ENCODE measurements around the gene C2CD2.

C2CD2 gene

DNA sequence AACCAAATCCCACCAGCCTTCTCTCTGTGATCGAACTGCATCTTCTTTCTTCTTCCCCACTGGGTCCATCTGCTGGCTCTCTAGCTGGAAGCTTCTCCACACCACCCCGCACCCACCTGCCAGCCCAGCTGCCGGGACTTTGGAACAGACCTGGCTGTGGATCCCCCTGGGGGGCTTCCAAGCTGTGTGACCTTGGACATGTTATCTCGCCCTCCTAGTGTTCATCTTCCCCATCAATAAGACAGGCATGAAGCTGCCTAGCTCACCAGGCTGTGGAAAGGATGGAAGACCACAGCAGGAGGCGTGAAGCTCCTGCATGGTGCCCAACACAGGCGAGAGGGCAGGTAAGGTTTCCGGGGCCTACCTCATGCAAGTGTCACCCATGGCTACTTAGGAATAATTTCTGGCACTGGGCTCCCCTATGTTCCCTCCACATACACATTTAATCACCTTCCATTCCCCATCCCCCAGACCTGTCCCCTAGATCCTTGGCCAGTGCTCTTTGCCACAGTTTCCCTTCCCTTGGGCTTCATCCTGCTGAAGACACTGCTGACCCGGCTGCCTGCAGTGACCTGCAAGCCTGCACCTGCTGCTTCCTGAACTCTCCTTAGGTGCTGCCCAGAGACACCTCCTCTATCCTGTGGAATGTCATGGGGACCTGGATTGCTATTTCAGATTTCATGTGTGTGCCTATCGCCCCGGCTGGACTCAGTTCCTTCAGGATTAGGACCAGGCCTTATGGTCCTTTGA, 13.2 kb upstream of the C2CD2 start:
- TF ChIP-seq, protein P1, sequence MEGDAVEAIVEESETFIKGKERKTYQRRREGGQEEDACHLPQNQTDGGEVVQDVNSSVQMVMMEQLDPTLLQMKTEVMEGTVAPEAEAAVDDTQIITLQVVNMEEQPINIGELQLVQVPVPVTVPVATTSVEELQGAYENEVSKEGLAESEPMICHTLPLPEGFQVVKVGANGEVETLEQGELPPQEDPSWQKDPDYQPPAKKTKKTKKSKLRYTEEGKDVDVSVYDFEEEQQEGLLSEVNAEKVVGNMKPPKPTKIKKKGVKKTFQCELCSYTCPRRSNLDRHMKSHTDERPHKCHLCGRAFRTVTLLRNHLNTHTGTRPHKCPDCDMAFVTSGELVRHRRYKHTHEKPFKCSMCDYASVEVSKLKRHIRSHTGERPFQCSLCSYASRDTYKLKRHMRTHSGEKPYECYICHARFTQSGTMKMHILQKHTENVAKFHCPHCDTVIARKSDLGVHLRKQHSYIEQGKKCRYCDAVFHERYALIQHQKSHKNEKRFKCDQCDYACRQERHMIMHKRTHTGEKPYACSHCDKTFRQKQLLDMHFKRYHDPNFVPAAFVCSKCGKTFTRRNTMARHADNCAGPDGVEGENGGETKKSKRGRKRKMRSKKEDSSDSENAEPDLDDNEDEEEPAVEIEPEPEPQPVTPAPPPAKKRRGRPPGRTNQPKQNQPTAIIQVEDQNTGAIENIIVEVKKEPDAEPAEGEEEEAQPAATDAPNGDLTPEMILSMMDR (IDR thresholded peaks at IDR 0.05): no peak

DNA sequence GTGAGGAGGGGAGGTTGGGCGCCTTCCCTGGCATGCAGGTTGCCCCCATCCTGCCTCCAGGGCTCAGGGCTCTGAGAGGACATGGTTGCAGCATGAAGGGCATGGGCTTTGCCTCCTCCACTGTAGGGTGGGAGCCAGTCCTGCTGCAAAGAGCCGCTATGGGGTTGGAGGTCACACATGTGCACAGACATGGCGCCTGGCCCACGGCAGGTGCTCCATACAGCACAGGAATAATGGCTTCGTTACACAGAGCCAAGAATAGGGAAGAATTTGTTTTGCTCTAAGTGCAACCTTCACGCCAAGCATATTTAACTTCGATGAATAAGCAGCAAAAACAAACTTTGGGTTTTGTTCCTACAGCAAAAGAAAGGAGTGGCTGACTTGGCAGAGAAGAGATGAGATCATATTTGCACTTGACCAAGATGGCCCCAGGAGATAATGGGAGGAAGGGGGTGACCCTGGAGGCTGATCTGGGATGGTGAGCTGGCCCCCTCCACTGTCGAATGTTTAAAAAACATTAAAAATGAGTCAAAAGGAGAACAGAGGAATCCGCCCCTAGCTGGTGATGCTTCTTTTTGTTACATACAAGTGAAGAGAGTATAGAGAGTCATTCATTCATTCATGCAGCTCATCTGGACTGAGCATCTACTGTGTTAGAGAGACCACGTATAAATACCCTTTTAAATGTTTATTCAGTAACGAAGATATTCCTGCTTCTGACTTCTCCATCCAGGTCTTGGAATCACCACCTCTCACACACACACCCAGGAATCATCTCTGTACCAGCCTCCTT, 12.4 kb upstream of the C2CD2 start:
- TF ChIP-seq, protein P1 (IDR thresholded peaks at IDR 0.05): no peak

DNA sequence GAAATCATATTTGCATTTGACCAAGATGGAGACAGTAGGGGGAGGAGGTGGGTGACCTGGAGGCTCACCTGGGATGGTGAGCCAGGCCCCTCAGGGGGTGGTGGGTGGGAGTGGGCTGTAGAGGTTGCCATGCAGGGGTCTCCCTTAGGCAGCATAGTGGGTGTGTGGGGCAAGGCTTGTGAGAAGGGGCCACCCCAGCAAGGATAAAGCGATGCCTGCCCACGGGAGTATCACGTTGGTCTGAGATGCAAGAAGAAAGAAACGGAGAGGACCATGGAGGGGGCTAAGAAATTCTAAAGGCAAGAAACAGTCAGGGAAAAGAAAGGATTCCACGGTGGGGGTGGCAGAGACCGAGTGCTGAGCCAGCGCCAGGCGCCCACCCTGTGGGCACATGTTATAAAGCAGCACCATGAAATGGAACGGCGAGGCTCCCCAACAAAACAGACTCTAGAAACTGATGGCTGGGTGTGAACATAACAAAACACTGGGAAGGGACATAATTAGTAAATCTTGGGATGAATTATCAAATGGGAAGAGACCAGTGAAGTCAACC, 11.7 kb upstream of the C2CD2 start:
- TF ChIP-seq, protein P1 (IDR thresholded peaks at IDR 0.05): no peak

DNA sequence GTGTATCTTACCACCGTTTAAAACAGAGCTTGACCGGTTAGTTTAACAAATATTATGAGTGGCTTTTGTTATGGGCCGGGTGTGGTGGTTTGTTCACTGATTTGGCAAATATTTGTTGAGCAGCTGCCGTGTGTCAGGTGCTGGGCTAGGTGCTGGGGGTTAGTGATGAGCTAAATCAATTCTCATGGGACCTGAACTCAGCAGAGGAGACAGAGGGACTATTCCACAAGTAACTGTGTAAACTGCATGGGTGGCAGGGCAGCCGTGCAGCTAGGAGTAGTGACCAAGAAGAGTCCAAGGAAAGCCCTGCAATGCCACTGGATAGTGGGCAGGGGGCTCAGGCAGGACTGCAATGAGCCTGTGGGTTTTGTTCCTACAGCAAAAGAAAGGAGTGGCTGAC, 11.2 kb upstream of the C2CD2 start:
- TF ChIP-seq, protein P1 (IDR thresholded peaks at IDR 0.05): no peak

DNA sequence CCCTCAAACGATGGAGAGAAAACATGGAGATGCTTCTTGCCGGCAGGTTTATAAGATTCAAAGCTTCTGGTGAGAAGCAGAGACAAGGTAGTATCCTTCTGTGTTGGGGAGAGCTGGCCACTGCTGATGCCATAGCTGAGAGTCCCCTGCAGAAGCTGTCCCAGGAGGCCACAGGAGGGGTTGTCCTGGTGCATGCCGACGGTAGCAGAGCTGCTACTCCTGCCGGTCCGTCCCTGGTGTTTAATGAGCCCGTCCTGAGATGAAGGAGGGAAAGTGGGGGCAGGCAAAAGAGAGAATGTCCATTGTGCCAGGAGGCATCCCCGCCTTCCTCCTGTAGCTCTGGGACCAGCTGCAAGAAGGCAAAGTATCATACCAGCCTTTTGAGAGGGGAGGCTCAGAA, 10.4 kb upstream of the C2CD2 start:
- TF ChIP-seq, protein P1 (IDR thresholded peaks at IDR 0.05): no peak

DNA sequence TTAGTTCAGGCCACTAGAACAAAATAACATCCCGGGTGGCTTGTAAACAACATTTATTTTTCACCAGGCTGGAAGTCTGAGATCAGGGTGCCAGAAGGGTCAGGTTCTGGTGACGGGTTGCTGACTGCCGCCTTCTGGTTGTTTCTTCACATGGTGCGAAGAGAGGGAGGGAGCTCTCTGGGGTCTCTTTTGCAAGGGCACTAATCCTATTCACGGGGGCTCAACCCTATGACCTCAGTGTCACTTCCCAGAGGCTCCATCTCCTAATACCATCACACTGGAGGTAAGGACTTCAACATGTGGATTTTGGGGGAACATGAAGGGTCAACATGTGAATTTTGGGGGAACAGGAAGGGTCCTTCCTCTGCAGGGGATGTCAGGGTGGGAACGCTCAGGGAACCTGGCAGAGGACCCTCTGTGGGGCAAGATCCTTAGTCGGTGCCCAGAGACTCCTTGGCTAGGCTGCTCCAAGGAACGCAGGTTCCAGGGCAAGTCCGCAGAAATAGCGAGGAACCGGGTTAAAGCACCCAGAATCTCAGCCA, 8.7 kb upstream of the C2CD2 start:
- TF ChIP-seq, protein P1 (IDR thresholded peaks at IDR 0.05): no peak

DNA sequence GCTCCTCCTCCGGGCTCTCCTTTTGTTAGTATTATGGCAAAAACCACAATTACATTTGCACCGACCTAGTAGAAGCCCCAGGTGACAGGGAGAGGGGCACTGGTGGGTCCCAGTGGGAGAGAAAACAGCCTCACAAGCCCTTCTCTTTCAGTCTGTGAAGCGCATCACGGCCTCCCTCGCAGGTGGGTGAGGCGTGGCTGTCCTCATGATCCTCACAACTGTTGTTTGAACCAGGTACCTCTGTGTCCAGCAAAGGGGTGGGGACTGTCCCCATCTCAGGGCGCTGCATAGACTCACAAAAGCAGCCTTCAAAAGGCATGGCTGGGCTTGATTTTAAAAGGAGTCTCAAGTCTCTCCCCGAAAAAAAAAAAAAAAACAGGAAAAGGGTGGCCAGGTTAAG, 7.9 kb upstream of the C2CD2 start:
- TF ChIP-seq, protein P1 (IDR thresholded peaks at IDR 0.05): no peak
